NCI-H524 (cell line): ENCODE data around the gene CRYBB1.
A peak's percentile ranks its signal among the peaks of the same experiment; 100 is the strongest.

Experiments
- DNase-seq, 2 experiments: peaks; one replicate each; lab custom pipeline; 2025; lab: John Stamatoyannopoulos, UW

Gene CRYBB1

DNA sequence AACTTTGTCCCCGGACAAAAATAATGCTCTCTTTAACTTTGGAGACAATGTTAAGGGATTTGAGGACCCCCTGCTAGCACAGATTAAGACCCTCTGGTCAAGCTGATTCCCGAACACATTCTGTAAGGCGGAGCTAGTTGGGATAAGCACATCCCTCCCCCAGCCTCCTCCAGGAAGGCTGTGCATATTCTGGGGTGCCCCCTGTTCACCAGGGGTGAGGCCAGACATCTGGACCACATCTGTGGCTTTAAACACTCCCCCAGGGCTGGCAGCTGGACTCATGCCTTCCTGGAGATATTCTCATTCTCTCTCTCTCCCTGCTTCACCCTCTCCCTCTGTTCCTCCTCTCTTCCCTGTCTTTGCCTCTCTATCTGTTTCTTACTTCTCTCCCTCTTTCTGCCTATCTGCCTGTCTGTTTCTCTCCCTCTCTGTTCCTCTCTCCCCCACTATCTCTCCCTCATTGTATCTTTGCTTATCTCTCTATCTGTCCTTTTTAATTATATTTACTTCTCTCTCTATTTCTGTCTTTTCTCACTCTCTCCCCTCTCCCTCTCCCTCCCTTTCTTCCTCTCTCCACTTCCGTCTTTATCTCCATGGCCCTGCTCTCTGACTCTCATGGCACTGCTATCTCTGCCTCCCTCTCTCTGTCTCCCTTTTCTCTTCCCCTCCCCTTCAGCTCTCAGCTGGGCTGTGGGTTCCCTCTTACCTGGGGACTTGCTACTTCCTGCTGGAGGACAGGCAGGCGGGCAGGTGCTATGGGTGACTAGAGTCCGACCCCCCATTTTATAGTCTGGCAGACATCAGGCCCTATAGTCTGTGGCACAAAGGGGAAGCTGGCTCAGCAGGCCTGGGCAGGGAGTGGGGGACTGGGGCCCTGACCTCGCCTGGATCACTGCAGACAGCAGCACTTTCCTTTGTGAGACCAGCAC is at the start of gene CRYBB1:
CRYBB1 (minus strand) TSS at position 757 of the 929 bp plus-strand sequence. CDS start 1,708 bp downstream, outside the sequence.
- no peak for DNase-seq

DNA sequence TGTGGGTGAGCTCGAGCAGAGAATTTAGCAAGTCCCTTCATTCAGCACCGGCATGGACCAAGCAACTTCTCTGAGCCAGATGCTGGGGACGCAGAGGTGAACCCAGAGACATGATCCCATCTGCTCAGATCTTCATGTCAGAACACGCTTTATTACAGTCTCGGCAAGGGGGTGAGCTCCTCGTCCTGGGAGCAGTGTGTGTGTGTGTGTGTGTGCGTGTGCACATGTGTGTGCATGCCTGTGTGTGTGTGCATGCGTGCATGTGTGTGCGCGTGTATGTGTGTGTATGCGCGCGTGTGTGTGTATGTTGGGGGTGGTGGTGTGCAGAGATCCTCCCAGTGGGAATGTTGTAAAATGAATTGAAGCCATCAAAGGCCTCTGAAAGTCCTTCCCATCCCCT is 49.3 kb upstream of the CRYBB1 start:
- no peak for DNase-seq

DNA sequence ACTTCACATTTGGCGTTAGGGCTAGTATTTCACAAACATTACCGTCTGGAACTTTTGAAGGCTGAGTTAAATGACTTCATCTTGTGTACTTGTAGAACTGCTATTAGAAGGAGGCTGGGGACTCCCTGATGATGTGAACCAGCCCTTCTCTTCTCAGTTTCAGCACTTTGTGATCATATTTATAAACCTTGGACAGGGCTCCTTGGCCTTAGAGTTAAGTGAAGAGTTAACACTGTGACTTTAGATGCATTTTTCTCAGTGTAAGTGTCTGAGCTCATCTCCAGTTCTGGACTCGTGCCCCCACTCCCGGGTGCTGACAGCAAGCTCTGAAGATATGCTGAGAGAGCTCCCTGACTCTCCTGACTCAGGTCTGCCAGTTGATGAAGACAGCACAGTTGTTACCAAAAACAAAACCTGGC is 48.0 kb upstream of the CRYBB1 start:
- no peak for DNase-seq

DNA sequence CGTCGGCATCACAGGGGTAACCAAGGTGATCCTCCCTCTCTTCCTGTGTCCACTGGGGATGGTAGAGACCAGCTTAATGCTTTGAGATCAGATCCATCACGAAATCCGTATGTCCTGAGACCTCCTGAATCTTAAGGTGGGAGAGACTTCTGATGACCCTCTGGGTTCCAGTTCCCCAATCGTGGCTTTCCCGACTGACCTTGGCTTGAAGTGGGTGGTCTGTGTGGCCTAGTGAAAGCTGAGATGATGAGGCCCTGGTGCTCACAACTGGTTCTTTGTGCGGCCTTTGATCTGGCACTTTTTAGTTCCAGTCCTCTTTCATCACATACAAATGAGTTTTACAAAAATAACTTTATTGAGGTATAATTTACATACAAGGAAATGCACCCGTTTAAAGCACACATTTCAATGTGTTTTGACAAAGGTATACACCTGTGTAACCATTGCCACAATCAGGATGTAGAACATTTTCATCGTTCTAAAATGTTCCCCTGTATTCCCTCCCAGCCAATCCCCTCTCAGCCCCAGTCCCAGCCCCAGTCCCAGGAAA is 45.6 kb upstream of the CRYBB1 start:
- no peak for DNase-seq

DNA sequence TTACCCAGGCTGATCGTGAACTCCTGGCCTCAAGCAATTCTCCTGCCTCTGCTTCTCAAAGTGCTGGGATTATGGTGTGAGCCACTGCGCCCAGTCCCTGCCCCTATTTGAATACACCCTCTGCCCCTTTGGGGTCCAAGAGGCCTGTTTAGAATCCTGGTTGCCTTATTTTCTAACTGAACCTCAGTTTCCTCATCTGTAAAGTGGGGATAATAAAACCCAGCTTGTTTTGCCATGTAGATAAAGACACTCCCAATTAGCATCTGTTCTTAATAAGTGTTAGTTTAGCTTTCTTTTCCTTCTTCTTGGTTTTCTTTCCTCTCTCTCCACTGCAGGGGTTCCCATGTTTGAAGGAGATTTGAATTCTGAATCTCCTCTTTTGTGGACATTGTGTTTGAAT is 44.3 kb upstream of the CRYBB1 start:
- no peak for DNase-seq

DNA sequence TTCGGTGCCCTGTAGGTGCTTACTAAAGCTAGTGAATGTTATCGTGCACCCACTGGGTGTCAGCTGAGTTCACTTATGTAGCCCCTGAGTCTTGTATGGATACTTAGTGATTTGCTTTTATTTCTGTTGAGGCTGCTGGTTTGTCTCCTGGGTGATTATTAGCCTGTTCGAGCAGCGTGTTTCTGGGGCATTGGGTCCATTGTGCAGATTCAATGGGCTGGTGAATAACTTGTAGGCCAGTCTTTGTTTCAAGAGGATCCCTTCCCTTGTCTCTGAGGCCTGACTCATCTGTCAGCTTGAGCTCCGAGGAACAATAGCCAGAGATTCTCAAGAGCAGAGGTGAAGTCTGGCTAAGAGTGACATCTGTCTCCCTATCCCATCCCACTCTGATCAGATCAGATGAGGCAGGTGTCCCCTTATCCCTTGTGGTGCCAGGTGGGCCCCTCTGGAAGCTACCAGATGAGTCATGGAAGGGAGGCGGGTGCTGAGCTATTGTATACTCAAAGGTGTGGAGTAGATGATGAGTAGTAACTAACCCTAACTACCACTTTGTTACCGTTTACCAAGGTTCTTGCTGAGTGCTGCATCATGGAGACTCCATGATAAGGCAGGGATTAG is 43.2 kb upstream of the CRYBB1 start:
- DNase-seq: peak; percentile 87 to 95

DNA sequence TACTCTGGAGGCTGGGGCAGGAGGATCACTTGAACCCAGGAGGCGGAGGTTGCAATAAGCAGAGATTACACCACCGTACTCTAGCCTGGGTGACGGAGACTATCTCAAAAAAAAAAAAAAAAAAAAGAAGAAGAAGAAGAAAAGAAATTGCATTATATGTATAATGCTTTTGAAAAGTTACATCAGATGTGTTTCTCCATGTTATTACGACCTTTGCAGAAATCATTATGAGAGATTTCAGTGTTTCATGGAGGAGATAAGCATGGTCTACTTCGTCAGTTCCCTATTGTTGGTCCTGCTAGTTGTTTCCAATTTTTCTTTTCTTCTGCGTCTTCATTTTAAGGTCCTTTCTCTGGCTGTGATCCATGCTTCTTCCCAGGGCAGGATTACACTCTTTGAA is 42.5 kb upstream of the CRYBB1 start:
- DNase-seq: no peak

DNA sequence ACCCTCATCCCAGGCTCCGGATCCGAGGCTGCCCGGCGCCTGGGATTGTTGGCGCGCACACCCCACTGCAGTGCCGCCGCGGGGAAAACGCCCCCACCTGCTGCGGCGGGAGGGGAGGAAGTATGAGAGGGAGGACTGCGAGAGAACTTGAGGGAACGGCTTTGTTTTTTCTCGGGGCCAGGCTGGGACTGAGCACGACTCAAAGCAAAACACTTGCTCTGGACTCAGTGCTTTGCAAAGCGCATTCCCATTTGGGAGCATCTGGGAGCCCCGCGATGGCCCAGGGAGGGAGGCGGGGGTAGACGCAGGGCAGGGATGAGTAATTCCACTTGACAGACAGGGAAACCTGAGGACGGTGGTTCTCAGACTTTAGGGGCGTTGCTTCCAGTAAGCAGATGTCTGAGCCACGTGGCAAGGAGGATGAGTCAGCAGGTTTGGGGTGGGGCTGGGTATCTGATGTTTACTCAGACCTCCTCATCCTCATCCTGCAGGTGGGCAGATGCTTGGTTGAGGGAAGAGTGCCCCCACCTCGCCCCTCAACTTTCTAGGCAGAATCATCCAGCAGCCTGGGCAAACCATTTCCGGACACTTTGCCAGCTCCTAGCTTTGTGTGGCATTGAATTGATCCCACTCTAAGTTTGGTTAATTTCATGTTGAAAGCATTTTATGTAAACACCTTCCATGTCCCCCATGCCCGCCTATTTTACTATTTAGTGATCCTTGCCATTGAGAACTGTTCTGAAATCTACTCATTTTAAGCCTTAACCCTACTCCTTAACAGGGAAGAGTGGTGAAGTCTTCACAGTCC is 41.0 kb upstream of the CRYBB1 start:
- peak; percentile 98 to 99 for DNase-seq

DNA sequence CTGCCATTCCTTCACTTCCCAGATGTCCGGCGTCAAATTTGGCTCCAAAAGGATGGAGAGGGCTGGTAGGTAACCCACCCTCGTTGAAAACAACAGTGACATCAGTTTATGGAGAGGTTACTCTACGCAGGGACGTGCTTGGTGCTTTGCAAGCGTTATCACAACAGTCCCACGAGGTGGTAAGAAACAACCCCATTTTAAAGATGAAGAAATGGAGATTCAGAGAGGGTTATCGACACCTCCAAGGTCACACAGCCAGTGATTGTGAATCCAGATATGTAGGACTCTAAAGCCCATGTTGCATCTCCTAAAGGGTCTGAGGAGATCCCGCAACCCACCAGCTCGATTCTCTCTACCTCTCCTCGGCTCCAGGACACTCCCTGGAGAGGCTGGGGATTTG is 40.3 kb upstream of the CRYBB1 start:
- DNase-seq: peak in 1 of 2 experiments; percentile 47

DNA sequence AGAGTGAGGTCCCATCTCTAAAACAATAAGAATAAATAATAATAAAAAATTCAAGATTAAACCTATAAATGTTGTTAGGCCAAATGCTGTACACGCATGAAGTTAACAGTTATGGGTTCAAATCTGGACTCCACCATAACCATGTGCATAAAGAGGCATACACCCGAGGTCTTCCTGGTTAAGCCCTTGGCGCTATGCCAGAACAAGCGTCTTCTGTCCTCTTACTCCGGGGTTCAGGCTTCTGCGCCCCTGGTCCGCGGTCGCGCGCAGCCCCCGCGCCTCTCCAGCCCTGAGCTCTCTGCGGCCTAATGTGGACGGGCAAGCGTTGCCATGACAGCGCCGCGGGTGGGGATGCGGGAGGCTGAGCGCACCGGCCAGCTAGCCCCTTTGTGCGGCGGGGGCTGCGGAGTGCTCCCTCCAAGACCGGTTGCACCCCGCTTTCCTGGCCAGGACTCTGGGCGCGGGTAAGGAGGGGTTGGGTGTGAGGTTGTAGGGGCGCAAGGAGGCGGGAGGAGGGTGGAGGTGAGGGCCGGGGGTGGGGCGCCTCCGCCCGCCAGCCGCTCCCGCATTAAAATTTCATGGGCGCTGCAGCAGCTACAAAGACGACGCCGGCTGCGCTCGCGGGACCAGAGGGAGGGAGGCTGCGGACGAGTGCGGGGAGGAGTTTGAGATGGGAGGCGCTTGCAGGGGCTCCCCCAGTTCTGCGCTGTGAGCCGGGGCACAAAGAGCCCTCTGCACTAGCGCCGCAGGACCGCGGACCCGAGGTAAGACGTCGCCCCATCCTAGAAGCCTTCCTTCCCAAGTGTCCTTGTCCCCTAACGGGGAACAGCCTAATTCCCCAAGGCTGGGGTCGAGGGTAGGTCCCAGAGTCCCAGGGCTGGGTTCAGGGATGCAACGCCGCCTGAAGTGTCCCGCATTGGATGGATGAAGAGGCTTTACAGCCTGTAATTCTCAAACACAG is 39.3 kb upstream of the CRYBB1 start, which contains the start of gene MIAT:
MIAT (plus strand) TSS at position 698 of the 961 bp plus-strand sequence.
- DNase-seq: peak; percentile 61

DNA sequence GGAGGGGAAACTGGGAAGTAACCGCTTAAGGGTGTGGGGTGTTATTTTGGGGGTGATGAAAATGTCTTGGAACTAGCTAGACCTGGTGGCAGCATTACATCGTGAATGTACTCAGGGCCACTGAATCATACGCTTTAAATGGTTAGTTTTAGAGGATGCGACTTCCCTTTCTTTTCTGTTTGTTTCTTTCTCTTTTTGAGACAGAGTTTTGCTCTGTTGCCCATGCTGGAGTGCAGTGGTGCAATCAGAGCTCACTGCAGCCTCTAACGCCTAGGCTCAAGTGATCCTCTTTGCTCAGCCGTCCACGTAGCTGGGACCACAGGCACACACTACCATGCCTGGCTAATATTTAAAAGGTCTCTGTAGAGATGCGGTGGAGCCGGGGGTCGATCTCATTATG is 34.0 kb upstream of the CRYBB1 start:
- DNase-seq: no peak

DNA sequence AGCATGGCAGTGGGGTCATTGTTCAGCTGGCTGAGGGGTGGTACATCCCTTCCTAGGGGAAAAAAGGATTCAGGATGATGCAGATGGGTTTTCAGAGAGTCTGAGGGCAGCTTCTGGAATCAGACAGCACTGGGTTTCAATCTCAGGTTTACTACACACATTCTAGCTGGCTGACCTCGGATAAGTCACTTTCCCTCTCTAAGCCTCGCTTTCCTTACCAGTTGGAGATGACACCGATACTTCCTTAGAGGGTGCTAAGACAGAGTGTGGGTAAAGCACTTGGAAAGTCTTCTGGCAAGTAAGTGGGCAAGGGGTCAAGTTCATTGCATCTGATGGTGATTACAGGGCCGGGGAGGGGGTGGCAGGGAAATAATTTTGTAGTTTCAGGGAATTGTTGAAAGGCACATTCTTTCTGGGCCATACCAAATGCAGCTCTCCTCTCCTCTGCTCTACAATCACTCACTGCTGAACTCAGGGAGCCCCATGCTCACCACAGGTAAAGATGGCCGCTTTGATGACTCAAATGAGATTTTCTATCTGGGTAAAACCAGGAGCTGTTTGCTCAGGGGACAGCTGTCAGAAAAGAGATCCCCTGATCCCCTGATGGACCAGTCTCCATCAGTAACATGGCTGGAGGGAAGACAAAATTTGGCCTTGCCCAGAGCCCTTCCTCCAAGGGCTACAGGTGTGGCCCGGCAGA is 33.0 kb upstream of the CRYBB1 start:
- DNase-seq: no peak

DNA sequence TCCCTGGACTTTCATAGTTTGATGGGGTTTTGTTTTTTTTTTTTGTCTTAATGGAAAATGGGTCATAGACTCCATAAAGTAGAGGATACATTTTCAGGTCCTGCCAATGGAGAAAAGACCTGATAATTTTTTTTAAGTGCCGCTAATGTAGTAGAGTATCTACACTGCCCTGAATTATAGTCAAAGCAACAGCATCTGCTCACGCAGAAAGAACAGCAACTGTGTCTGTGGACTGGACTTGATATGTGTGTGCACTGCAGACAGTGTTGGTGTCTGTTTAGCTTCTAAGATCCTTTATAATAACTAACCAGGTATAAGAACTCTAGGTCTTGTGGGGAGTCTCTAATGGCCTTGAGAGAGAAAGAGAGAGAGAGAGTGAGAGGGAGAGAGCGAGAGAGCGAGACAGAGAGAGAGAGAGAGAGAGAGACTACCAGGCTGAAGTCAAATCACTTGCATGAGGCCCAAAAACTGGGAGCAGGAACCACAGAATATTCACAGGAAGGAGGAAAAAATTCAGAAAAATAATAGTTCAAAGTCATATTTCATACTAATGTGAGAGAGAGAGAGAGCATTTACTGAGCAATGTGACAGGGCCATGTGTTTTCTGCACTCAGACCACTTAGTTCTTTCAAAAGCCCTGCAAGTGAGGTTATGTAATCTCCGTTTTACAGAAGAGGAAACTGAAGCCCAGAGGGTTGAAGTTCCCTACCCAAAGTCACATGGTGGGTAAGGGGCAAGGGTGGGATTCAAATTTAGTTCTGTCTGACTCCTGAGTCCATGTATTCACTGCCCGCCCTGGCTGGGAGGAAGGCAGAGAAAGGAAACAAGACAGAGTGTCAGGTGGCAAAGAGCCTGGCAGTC is 30.9 kb upstream of the CRYBB1 start:
- peak in 1 of 2 experiments; percentile 40 for DNase-seq

DNA sequence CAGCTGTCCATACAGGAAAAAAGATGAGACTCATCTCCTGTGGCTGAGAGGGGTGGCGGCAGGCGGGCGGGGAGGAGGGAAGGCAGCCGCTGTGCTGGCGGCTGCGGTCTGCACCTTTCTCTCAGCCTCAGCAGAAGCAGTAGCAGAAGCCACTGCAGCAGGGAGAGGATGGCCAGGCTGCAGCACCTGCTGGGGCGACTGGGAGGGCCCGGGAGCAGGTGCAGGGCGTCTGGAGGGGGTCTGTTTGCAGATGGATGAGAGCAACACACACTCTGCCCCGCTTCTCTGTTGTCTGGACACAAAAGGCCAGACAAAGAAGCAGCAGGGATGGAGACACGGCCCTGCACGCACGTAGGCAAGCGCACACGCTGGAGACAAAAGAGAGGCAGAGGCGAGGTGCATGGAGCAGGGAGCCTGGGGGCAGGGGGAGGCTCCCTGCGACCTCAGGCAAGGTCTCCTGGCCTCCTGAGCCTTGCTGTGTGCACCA is 30.2 kb upstream of the CRYBB1 start:
- peak; percentile 39 to 82 for DNase-seq

DNA sequence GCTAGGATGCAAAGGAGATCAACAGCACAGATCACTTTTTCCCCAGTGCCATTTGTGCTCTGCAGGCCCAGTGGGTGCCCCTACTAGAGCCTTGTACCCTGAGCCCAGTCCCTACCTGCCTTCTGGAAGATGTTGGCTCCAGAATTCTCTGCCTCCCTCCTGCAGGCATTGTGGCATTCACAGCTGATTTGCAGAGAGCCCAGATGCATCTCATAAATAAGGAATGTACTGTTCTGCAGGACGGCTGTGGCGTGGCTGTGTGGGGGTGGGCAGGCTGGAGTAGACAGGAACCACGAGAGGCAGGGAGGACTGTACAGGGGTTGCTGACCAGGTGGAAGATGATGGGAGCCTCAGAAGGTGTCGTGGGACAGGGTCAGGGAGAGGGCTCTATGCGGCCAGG is 28.3 kb upstream of the CRYBB1 start:
- DNase-seq: no peak

DNA sequence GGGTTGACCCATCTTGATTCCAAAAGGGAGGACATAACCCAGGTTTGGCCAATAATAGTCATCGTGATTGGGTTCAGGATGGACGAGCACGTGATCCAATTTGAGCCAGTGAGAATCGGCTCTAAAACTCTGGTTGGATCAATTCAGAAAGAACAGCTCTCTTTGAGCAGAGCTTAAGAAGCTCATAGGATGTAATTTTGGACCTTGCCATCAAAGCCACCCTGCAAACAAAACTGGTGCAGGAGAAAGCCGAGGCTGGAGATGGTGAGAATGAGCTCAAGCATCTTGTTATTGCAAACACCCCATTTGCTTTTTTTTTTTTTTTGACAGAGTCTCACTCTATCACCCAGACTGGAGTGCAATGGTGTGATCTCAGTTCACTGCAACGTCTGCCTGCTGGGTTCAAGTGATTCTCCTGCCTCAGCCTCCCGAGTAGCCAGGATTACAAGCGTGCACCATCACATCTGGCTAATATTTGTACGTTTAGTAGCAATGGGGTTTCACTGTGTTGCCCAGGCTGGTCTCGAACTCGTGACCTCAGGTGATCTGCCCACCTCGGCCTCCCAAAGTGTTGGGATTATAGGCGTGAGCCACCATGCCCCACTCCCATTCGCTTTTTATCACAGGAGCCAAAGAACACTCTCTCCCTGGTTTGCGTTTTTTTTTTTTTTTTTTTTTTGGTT is 25.7 kb upstream of the CRYBB1 start:
- DNase-seq: no peak

DNA sequence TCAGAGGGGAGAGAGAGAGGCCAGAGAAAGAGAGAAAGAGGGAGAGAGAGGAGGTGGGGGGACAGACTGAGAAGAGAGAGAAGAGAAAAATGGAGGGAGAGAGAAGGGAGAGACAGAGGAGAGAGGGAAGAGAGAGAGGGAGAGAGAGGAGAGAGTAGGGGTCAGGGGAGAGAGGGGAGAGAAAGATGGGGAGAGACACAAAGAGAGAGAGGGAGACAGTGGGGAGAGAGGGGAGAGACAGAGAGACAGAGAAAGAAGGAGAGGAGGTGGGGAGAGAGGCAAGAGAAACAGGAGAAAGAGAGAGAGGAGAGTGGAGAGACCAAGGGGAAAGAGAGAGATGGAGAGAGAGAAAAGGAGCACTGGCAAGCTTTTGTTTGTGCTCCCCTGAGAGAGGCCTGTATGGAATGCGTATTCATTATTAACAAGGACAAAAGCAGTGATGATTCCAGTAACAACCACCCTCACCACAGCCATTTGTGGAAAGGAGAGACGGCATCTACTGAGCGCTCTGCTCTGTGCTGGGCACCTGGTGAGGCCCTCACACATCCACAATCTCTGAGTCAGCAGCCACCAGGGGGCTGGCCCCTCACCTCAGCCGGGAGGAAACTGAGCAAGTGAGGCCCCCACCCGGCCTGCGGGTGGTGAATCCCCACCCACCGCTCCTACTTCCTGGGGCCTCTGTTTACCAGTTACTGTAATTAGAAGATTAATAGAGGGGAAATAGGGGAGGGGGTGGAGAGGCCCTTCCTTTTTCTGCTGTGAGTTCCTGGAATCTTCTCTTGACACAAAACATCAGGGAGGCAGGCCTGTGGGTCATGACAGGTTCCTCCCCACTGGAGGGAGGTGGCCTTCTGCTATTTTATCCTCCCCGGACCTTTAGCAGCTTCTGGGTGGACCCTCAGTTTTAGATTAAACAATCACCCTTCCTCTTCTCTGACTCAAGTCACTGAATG is 24.9 kb upstream of the CRYBB1 start:
- peak in 1 of 2 experiments; percentile 9 for DNase-seq
